Panc1 (cell line): ENCODE data around the gene SMOC2. TPM values are rescaled to one million over a fixed set of nuclear protein-coding genes. Genes with fewer than 3 reads are reported as not detected.

Source experiments
- ATAC-seq: fragments of 200-7000 bp; cut with Tn5 transposase; 2 replicates; pipeline ENCODE4 v1.9.1; 2020; ENCODE audit warnings: mild to moderate bottlenecking, moderate library complexity
- BruUV-seq: library from RNA; stranded (reverse); fragments of 400-500 nt; replicated peaks from 2 replicates; lab custom pipeline; 2021; lab: Mats Ljungman, UMichigan
- CTCF ChIA-PET: fragments of 300-600 bp; sonication (Branson Sonifier 250); formaldehyde crosslinking; loops from one replicate; lab custom pipeline; 2022; ENCODE audit warnings: antibody characterized with exemption; lab: Charles Lee
- POLR2A ChIA-PET: fragments of 300-600 bp; sonication (Branson Sonifier 250); formaldehyde crosslinking; loops from one replicate; lab custom pipeline; 2022; ENCODE audit warnings: antibody characterized with exemption; lab: Charles Lee
- DNase-seq: peaks from one replicate; pipeline ENCODE4 v3.0.0-alpha.2; 2010; ENCODE audit warnings: low read depth, low spot score
- H3K27ac ChIP-seq: 2 replicates; pipeline ENCODE4 v1.5.1; 2011; ENCODE audit warnings: mild to moderate bottlenecking, low read length, inconsistent platforms
- H3K27me3 ChIP-seq: fragments of 200-500 bp; sonication (Bioruptor generic); 2 replicates; pipeline ENCODE4 v1.6.0; 2014; ENCODE audit warnings: low read length, inconsistent platforms; ENCODE audit not compliant: control insufficient read depth, insufficient read depth
- H3K36me3 ChIP-seq: fragments of 200-500 bp; sonication (Bioruptor generic); 2 replicates; pipeline ENCODE4 v1.5.1; 2014; ENCODE audit warnings: inconsistent platforms, mild to moderate bottlenecking, low read length, moderate library complexity; ENCODE audit not compliant: control insufficient read depth, insufficient read depth
- H3K4me1 ChIP-seq: 2 replicates; pipeline ENCODE4 v1.5.1; 2011; ENCODE audit warnings: inconsistent platforms, mild to moderate bottlenecking, low read length, moderate library complexity; ENCODE audit not compliant: control insufficient read depth, insufficient read depth
- H3K4me3 ChIP-seq, 2 experiments: 2 replicates each; pipeline ENCODE4 v1.5.1; 2011 to 2012; ENCODE audit warnings: low read depth in 2 of 2, low read length in 2 of 2, mild to moderate bottlenecking in 2 of 2, inconsistent platforms in 1 of 2, moderate library complexity in 1 of 2
- H3K9me3 ChIP-seq: fragments of 200-500 bp; sonication (Bioruptor generic); 2 replicates; pipeline ENCODE4 v1.5.1; 2014; ENCODE audit warnings: low read depth, mild to moderate bottlenecking, inconsistent platforms, low read length, moderate library complexity; ENCODE audit not compliant: control insufficient read depth, insufficient read depth
- POLR2AphosphoS5 ChIP-seq: IDR thresholded peaks from 2 replicates; pipeline ENCODE4 v1.6.1; 2012; ENCODE audit warnings: mild to moderate bottlenecking, low read depth, low read length, moderate library complexity
- SIN3A ChIP-seq: IDR thresholded peaks from 2 replicates; pipeline ENCODE4 v1.6.1; 2012; ENCODE audit warnings: low read depth, mild to moderate bottlenecking, low read length, moderate library complexity, borderline replicate concordance; ENCODE audit not compliant: insufficient read depth
- TCF7L2 ChIP-seq: IDR thresholded peaks from 2 replicates; pipeline ENCODE4 v1.6.1; 2011; ENCODE audit warnings: mild to moderate bottlenecking, low read depth, low read length, inconsistent platforms
- in situ Hi-C: cut with HindIII; loops from 2 replicates; pipeline ENCODE4 v1.10.0; 2016; ENCODE audit warnings: low sequenced_read_pairs, low pct_unique_long_range_greater_than_20kb
- intact Hi-C: fragments of 100-400 bp; cut with micrococcal nuclease; formaldehyde crosslinking; loops from one replicate; pipeline ENCODE4 v1.10.0; 2022; ENCODE audit not compliant: unreplicated experiment
- total RNA-seq: library from RNA; stranded (reverse); gene quantifications from one replicate; pipeline ENCODE4 v1.2.1, GENCODE V29; 2021; ENCODE audit not compliant: unreplicated experiment
- TF ChIP-seq, protein P1 (sequence below): fragments of 450-650 bp; IDR thresholded peaks from 2 replicates; pipeline ENCODE4 v1.5.1; 2017; ENCODE audit warnings: mild to moderate bottlenecking
- TF ChIP-seq, protein P2 (sequence below), 2 experiments: IDR thresholded peaks; 2 replicates each; pipeline ENCODE4 v1.6.1; 2011 to 2012; ENCODE audit warnings: low read depth in 2 of 2, control low read depth in 1 of 2, low read length in 1 of 2, mild to moderate bottlenecking in 1 of 2, moderate library complexity in 1 of 2; ENCODE audit not compliant: insufficient read depth in 1 of 2

SMOC2 gene
- total RNA-seq, 1 experiment from 2014 or later: 0.13 TPM

GRCh38 chr6:168408504-168409136 is 32.4 kb upstream of the SMOC2 start:
- Histone ChIP-seq H3K27me3 (0 out of 2 replicates have a peak, but pooled peaks cover 2% of the 10 kb centered on the region), H3K9me3 (no peaks in the 10 kb centered on the region), H3K4me3 (no peak overlapping the region), H3K4me1 (no peaks in the 10 kb centered on the region), H3K36me3 (no peaks in the 10 kb centered on the region), H3K27ac (no peak overlapping the region)
- POLR2A ChIA-PET: no interaction called here
- CTCF ChIA-PET: no interaction called here
- in situ Hi-C loops (no loop called here), intact Hi-C loops (no loop called here)
- no TSS peak for BruUV-seq
- DNase-seq (no peak), ATAC-seq (no peak)
- TF ChIP-seq POLR2AphosphoS5 (no peak), TCF7L2 (no peak), SIN3A (no peak)
- TF ChIP-seq, protein P1, sequence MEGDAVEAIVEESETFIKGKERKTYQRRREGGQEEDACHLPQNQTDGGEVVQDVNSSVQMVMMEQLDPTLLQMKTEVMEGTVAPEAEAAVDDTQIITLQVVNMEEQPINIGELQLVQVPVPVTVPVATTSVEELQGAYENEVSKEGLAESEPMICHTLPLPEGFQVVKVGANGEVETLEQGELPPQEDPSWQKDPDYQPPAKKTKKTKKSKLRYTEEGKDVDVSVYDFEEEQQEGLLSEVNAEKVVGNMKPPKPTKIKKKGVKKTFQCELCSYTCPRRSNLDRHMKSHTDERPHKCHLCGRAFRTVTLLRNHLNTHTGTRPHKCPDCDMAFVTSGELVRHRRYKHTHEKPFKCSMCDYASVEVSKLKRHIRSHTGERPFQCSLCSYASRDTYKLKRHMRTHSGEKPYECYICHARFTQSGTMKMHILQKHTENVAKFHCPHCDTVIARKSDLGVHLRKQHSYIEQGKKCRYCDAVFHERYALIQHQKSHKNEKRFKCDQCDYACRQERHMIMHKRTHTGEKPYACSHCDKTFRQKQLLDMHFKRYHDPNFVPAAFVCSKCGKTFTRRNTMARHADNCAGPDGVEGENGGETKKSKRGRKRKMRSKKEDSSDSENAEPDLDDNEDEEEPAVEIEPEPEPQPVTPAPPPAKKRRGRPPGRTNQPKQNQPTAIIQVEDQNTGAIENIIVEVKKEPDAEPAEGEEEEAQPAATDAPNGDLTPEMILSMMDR: no peak
- TF ChIP-seq, protein P2, sequence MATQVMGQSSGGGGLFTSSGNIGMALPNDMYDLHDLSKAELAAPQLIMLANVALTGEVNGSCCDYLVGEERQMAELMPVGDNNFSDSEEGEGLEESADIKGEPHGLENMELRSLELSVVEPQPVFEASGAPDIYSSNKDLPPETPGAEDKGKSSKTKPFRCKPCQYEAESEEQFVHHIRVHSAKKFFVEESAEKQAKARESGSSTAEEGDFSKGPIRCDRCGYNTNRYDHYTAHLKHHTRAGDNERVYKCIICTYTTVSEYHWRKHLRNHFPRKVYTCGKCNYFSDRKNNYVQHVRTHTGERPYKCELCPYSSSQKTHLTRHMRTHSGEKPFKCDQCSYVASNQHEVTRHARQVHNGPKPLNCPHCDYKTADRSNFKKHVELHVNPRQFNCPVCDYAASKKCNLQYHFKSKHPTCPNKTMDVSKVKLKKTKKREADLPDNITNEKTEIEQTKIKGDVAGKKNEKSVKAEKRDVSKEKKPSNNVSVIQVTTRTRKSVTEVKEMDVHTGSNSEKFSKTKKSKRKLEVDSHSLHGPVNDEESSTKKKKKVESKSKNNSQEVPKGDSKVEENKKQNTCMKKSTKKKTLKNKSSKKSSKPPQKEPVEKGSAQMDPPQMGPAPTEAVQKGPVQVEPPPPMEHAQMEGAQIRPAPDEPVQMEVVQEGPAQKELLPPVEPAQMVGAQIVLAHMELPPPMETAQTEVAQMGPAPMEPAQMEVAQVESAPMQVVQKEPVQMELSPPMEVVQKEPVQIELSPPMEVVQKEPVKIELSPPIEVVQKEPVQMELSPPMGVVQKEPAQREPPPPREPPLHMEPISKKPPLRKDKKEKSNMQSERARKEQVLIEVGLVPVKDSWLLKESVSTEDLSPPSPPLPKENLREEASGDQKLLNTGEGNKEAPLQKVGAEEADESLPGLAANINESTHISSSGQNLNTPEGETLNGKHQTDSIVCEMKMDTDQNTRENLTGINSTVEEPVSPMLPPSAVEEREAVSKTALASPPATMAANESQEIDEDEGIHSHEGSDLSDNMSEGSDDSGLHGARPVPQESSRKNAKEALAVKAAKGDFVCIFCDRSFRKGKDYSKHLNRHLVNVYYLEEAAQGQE (IDR thresholded peaks at IDR 0.05; ENCODE audit: insufficient read depth in 1 of 2, low read depth in 2 of 2, low read length in 1 of 2): no peak

- Histone ChIP-seq H3K36me3 (no peaks in the 10 kb centered on the region), H3K4me1 (no peaks in the 10 kb centered on the region), H3K4me3 (no peak overlapping the region), H3K27ac (no peak overlapping the region), H3K27me3 (peaks cover 5% of the 10 kb centered on the region; the same call in 1 of the 2 replicates), H3K9me3 (no peaks in the 10 kb centered on the region)
- TF ChIP-seq, protein P1: no peak
- TF ChIP-seq TCF7L2: no peak
- no peak for TF ChIP-seq SIN3A
- TF ChIP-seq POLR2AphosphoS5: no peak
- TF ChIP-seq, protein P2 (IDR thresholded peaks at IDR 0.05; ENCODE audit: insufficient read depth in 1 of 2, low read depth in 2 of 2, low read length in 1 of 2): no peak
- ChIA-PET CTCF (no interaction called here), POLR2A (no interaction called here)
- in situ Hi-C loops: no loop called here
- ATAC-seq: no peak
- no TSS peak for BruUV-seq
- DNase-seq: no peak
- intact Hi-C loops: no loop called here
Observed at GRCh38 chr6:168410035-168410434, 30.9 kb upstream of the SMOC2 start.
